Measurements from ENCODE around the gene HACE1.

DNA sequence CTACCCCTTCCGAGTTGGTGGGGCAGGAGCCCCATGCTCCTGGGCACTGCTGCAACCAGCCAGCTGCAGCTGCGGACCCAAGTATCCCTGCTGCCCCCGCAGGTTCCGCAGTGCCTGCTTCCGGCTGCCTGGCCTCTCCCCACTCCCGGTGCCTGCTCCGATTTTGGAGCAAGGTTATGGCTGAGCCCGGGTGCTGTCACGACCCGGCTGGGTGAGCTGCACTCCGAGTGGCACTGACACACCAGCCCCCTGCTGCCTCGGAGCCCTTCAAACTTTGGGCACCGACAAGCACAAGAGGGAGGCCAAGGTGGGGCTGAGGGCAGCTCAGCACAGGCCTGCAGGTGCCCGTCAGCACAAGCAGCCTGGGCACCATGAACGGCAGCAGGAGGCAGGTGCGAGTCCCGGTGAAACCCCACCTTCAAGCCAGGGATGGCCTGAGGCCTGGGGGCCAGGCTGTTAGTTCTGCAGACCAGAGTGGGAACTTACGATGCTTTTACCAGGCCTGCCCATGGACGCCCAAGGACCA is 25.9 kb upstream of the HACE1 start:
- TF ChIP-seq, protein P1, sequence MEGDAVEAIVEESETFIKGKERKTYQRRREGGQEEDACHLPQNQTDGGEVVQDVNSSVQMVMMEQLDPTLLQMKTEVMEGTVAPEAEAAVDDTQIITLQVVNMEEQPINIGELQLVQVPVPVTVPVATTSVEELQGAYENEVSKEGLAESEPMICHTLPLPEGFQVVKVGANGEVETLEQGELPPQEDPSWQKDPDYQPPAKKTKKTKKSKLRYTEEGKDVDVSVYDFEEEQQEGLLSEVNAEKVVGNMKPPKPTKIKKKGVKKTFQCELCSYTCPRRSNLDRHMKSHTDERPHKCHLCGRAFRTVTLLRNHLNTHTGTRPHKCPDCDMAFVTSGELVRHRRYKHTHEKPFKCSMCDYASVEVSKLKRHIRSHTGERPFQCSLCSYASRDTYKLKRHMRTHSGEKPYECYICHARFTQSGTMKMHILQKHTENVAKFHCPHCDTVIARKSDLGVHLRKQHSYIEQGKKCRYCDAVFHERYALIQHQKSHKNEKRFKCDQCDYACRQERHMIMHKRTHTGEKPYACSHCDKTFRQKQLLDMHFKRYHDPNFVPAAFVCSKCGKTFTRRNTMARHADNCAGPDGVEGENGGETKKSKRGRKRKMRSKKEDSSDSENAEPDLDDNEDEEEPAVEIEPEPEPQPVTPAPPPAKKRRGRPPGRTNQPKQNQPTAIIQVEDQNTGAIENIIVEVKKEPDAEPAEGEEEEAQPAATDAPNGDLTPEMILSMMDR (IDR thresholded peaks at IDR 0.05; ENCODE audit: low read depth, low read length) = no peak
- no peak for TF ChIP-seq POLR2A (IDR thresholded peaks at IDR 0.05; ENCODE audit: extremely low read depth, insufficient read length)

Data from NB4 (cell line).